ENCODE measurements around the gene ADCY1.

- no peak for TF ChIP-seq CTCF (conservative IDR thresholded peaks at IDR 0.05 in 1 of 2, IDR thresholded peaks at IDR 0.05 in 1 of 2; ENCODE audit: low read depth in 1 of 2, low read length in 2 of 2)
- TF ChIP-seq EZH2 (IDR thresholded peaks at IDR 0.05; ENCODE audit: low read length, missing control alignments), result no peak
These were observed 83.1 kb downstream of the ADCY1 start for GRCh38 chr7:45657136-45657889.
